Stomach (tissue), 9 donors: ENCODE measurements around the gene KSR2. TPM values are rescaled to one million over a fixed set of nuclear protein-coding genes. Genes with fewer than 3 reads are reported as not detected.
"Not testable (repeated sequence)": the region's sequence is repeated elsewhere in the genome, so short reads cannot be mapped to it uniquely, and the experiment has no call there.

Experiments
- DNase-seq, 2 donors: peaks; one replicate each; pipeline versions ENCODE4 v3.0.0 to v3.0.0-alpha.2; 2013 to 2019
- H3K27ac ChIP-seq, 5 donors: fragments of 200-600 bp in 4 of 5; sonication (generic) in 4 of 5; one replicate each; pipeline ENCODE4 v1.5.1; 2013 to 2019; ENCODE audit warnings: mild to moderate bottlenecking in 1 of 5, moderate library complexity in 1 of 5
- H3K27me3 ChIP-seq, 3 donors: fragments of 200-600 bp; sonication (generic); one replicate each; pipeline ENCODE4 v1.5.1; 2017 to 2019; ENCODE audit warnings: mixed run types in 1 of 3
- H3K36me3 ChIP-seq, 4 donors: fragments of 200-600 bp; sonication (generic); 1 replicate in 3 of 4; 2 replicates in 1 of 4; pipeline ENCODE4 v1.5.1; 2016 to 2019
- H3K4me1 ChIP-seq, 4 donors: fragments of 200-600 bp; sonication (generic); one replicate each; pipeline ENCODE4 v1.5.1; 2016 to 2019
- H3K4me3 ChIP-seq, 4 donors: fragments of 200-600 bp; sonication (generic) in 3 of 4; one replicate each; pipeline ENCODE4 v1.5.1; 2016 to 2019; ENCODE audit warnings: mild to moderate bottlenecking in 1 of 4
- H3K9me3 ChIP-seq, 4 donors: fragments of 200-600 bp; sonication (generic); one replicate each; pipeline ENCODE4 v1.5.1; 2016 to 2019
- EP300 ChIP-seq: sonication (generic); formaldehyde crosslinking; IDR thresholded peaks from one replicate; pipeline ENCODE4 v1.6.1; 2017; ENCODE audit warnings: antibody characterized with exemption
- POLR2A ChIP-seq, 4 donors: fragments of 450-650 bp; IDR thresholded peaks; one replicate each; pipeline ENCODE4 v1.6.1; 2016; ENCODE audit warnings: antibody characterized with exemption in 4 of 4, control low read depth in 2 of 4, mild to moderate bottlenecking in 1 of 4, moderate library complexity in 1 of 4
- POLR2AphosphoS5 ChIP-seq, 3 donors: sonication (generic); formaldehyde crosslinking; IDR thresholded peaks; one replicate each; pipeline ENCODE4 v1.6.1; 2016; ENCODE audit warnings: antibody characterized with exemption in 3 of 3
- WGBS, 5 donors: extraction: QIAGEN DNeasy Blood & Tissue Kit in 3 of 5; methylation state at CpG; one replicate each; pipeline versions ENCODE4 v1.1.5 to v1.1.7; 2013 to 2018; 5-methylcytosine and 5-hydroxymethylcytosine counted together
- intact Hi-C: fragments of 100-400 bp; cut with DNase I; formaldehyde crosslinking; loops from one replicate; pipeline ENCODE4 v1.15.1; 2023; ENCODE audit warnings: low total_unique reads
- polyA plus RNA-seq, 3 donors: library from polyadenylated mRNA; stranded (reverse); fragments of 200-250 nt; gene quantifications; one replicate each; pipeline ENCODE4 v1.2.3, GENCODE V29; 2013
- total RNA-seq, 5 donors: library from RNA; depleted of rRNA; stranded (reverse); fragments of >200 nt; gene quantifications; one replicate each; pipeline versions ENCODE4 v1.1.0 to v1.2.3, GENCODE V29; 2014 to 2016
- TF ChIP-seq, protein P1 (sequence below), 7 experiments: fragments of 450-650 bp in 4 of 7; fragments of 200-600 bp in 3 of 7; sonication (generic) in 3 of 7; IDR thresholded peaks; one replicate each; pipeline ENCODE4 v1.5.1; 2016 to 2019; ENCODE audit warnings: antibody characterized with exemption in 7 of 7, control low read depth in 2 of 7, mild to moderate bottlenecking in 1 of 7
- donor health status: healthy with polysubstance abuse.
- donor health status: Bipolar disorder and iron deficiency.
- donor health status: healthy.

The KSR2 gene
- total and polyA plus RNA-seq, 8 donors, result 0.03 to 1.4 (median 0.26) TPM; not detected in 2

DNA sequence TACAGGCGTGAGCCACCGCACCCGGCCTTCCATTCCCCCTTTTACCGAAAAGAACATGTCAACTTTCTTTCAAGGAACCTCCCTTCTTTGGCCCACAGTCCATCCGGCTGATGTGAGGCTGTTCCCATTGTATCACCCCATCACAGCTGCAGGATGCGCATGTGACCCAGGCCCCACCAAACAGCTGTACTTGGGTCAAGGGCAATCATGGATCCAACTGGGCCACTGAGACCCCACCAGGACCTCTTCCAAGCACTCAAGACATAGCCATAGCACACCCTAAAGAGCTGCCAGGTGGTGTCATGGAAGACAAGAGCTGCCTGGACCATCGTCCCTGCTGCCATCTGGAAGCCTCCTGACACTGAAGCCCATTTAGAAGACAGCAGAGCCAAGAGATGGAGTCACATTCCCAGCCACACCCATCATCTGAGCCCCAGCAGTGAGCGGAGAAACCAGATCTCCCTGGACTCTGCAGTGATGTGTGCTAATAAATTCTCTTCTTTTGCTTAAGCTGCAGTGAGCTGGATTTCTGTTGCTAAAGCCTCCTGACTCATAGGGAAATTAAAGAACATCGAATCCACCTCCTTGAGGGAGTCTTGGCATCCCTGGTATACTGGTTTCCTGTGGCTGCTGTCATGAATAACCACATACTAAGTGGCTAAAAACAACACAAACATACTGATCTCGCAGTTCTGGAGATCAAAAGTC lies 105.6 kb downstream of the KSR2 start:
- H3K36me3 ChIP-seq, result no peaks in the 10 kb centered on the region
- H3K4me1 ChIP-seq, result no peaks in the 10 kb centered on the region
- 83 to 90% (median 87%) methylated on average over 10 of the region's 10 CpGs for WGBS, 5 donors
- DNase-seq, result no peak
- intact Hi-C loops, result no loop called here
- H3K27ac ChIP-seq, result no peak overlapping the region
- no peak for TF ChIP-seq EP300
- TF ChIP-seq POLR2AphosphoS5 (IDR thresholded peaks at IDR 0.05), result no peak
- no peak for TF ChIP-seq POLR2A (IDR thresholded peaks at IDR 0.05)
- TF ChIP-seq, protein P1, sequence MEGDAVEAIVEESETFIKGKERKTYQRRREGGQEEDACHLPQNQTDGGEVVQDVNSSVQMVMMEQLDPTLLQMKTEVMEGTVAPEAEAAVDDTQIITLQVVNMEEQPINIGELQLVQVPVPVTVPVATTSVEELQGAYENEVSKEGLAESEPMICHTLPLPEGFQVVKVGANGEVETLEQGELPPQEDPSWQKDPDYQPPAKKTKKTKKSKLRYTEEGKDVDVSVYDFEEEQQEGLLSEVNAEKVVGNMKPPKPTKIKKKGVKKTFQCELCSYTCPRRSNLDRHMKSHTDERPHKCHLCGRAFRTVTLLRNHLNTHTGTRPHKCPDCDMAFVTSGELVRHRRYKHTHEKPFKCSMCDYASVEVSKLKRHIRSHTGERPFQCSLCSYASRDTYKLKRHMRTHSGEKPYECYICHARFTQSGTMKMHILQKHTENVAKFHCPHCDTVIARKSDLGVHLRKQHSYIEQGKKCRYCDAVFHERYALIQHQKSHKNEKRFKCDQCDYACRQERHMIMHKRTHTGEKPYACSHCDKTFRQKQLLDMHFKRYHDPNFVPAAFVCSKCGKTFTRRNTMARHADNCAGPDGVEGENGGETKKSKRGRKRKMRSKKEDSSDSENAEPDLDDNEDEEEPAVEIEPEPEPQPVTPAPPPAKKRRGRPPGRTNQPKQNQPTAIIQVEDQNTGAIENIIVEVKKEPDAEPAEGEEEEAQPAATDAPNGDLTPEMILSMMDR (IDR thresholded peaks at IDR 0.05), result no peak
- no peak overlapping the region for H3K4me3 ChIP-seq
- peaks cover 0 to 18% (median 0%) of the 10 kb centered on the region in 3 donors for H3K27me3 ChIP-seq
- no peaks in the 10 kb centered on the region for H3K9me3 ChIP-seq

DNA sequence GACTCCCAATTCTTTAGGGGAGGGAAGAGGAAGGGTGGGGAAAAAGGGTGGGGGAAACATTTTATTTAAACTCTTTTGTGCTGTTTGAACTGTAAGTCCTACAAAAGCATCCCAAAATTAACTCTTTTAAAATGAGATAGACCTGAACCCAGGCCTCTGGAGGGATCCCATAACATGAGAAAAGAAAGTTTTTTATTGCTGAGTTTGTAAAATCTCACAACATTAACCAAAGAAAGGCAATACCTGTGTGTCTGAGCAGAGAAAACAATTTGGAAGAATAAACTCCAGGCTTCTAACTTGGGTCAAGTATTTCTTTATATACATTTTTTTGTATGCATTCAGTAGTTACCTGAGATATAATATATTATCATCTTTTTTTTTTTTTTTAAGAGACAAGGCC lies 107.1 kb downstream of the KSR2 start:
- Histone ChIP-seq H3K9me3 (no peaks in the 10 kb centered on the region), H3K4me1 (no peaks in the 10 kb centered on the region), H3K4me3 (no peak overlapping the region), H3K36me3 (no peaks in the 10 kb centered on the region), H3K27ac (no peak overlapping the region), H3K27me3 (peaks cover 0 to 23% (median 0%) of the 10 kb centered on the region in 3 donors)
- no peak for DNase-seq
- TF ChIP-seq POLR2AphosphoS5 (IDR thresholded peaks at IDR 0.05) (no peak), EP300 (no peak), POLR2A (IDR thresholded peaks at IDR 0.05) (no peak)
- TF ChIP-seq, protein P1 (IDR thresholded peaks at IDR 0.05), result no peak
- intact Hi-C loops, result no loop called here

DNA sequence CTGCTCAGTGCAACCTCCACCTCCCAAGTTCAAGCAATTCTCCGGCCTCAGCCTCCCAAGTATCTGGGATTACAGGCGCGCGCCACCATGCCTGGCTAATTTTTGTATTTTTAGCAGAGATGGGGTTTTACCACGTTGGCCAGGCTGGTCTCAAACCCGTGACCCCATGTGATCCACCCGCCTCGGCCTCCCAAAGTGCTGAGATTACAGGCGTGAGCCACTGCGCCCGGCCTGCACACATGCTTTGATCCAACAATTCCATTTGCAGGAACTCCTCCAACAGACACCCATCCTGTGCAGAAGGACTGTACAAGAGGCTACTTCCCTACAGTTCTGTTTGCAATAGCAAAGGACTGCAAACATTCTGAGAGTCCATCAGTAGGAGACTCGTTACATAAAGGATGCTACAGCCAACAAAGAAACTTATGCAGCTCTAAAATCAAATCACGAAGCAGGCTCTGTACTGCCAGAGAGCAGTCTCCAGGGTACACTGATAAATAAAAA lies 108.0 kb downstream of the KSR2 start:
- intact Hi-C loops, H3K4me1 ChIP-seq: not testable (repeated sequence)

DNA sequence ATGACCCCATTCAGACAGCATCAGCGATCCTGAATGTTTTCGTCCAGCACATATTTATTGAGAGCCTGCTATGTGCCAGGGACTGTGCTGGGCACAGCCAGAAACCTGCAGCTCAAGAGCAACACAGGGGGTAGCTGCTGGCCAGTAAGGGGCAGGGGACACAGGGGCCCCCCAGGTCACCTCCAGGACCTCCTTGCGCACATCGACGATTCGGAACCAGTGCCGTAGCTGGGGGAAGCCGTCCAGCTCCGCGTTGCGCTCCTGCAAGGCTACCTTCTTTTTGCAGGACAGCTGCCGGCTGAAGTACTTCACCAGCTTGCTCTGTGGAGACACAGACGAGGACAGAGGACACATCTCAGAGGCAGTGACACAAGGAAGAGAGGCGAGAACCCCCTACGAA lies 108.7 kb downstream of the KSR2 start:
- TF ChIP-seq EP300 (no peak), POLR2AphosphoS5 (IDR thresholded peaks at IDR 0.05) (no peak), POLR2A (IDR thresholded peaks at IDR 0.05) (no peak)
- TF ChIP-seq, protein P1 (IDR thresholded peaks at IDR 0.05), result no peak
- WGBS, 5 donors, result 81 to 92% (median 91%) methylated on average over 11 to 15 of the region's 15 CpGs
- no peaks in the 10 kb centered on the region for H3K36me3 ChIP-seq
- no peak overlapping the region for H3K4me3 ChIP-seq
- peaks cover 0 to 28% (median 0%) of the 10 kb centered on the region in 3 donors for H3K27me3 ChIP-seq
- no peak for DNase-seq
- H3K4me1 ChIP-seq, result no peaks in the 10 kb centered on the region
- H3K9me3 ChIP-seq, result no peaks in the 10 kb centered on the region
- H3K27ac ChIP-seq, result no peak overlapping the region
- intact Hi-C loops, result no loop called here

More for the DNA sequence above, 108.0 kb downstream of the KSR2 start:
- not testable (repeated sequence) for H3K9me3 ChIP-seq, H3K27ac ChIP-seq, H3K36me3 ChIP-seq, H3K4me3 ChIP-seq, DNase-seq
- 83 to 92% (median 89%) methylated on average over 11 to 13 of the region's 13 CpGs for WGBS, 5 donors
- peaks cover 0 to 23% (median 0%) of the 10 kb centered on the region in 3 donors for H3K27me3 ChIP-seq
